Right forelimb (tissue), 1 donor: ENCODE measurements around the gene SH2D1B.

Experiments
- DNase-seq: peaks from one replicate; pipeline ENCODE4 v3.0.0-alpha.2; 2018

The SH2D1B gene

GRCh38 chr1:162381383-162381782 lies 30.6 kb downstream of the SH2D1B start, which contains the start of gene C1orf226:
C1orf226 (plus strand) TSS chr1:162381728; CDS start chr1:162381902, 174 bp downstream.
- DNase-seq: no peak

GRCh38 chr1:162380061-162380846 lies 31.7 kb downstream of the SH2D1B start:
- DNase-seq: no peak

GRCh38 chr1:162376691-162377090 lies 35.2 kb downstream of the SH2D1B start, which contains the start of gene SPATA46:
SPATA46 (minus strand) TSS chr1:162376854; CDS start chr1:162376790, 64 bp downstream.
- DNase-seq: peak; percentile 24

GRCh38 chr1:162375463-162375862 lies 36.5 kb downstream of the SH2D1B start:
- DNase-seq: no peak

DNA sequence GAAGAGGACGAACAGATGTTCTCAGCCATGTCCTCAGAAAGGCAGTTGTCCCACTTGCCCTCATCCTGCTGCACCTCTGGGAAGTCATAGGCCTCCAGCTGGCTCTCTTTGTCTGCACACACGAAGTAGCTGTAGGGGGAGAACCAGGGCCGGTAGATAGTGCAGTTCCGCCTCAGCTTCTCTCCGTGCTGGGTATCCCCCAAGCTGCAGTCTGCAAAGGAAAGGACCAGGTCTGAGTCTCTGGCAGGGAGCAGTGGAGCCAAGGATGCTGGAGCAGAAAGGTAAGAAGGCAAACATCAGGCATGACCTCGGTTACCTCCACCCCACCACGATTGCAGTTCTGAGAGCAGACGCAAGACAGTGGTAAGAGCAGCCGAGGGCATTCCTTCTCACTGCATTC lies 37.5 kb downstream of the SH2D1B start:
- no peak for DNase-seq

GRCh38 chr1:162373541-162374260 lies 38.2 kb downstream of the SH2D1B start:
- peak; percentile 26 for DNase-seq

GRCh38 chr1:162373072-162373427 lies 38.9 kb downstream of the SH2D1B start:
- DNase-seq: no peak

DNA sequence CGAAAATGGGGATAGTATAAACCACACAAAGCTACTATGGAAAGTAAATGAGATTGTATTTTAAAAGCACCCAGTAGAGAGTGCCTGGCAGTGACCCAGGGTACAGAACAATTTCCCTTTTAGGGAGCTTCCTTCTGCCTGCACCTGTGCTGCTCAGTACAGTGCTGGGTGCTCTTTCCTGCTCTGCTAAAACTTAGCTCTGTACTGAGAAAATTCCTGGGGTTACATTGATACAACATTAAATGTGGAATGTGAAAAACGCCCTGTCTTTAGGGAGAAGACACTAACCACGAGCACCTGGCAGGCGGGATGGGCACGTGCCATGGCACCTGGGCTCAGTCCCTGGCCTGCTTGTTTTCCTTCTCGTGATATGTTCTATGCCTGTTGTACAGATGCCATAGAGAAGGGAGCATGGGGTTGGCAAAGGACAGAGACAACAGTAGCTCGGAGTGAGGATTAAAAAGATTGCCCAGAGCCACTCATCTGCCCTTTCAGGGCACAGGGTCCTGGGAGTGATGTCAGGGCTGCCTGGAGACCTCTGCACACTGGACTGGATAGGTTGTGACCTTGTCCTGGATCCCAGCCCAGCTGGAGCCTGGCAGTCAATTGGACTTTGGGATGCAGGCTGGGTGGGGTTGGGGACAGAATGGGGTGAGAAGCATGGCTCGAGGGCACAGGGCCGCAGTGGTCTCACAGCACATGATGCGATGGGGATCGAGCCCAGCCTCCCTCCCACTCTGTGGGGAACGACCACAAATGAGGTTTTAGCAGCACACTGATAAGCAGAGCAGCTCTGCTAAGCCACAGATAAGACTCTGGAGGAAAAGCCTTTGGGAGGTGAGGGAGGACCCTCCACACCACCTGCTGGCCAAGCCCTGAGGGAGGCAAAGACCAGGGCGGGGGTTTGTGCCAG lies 39.5 kb downstream of the SH2D1B start:
- no peak for DNase-seq

GRCh38 chr1:162371611-162372010 lies 40.3 kb downstream of the SH2D1B start:
- DNase-seq: no peak

DNA sequence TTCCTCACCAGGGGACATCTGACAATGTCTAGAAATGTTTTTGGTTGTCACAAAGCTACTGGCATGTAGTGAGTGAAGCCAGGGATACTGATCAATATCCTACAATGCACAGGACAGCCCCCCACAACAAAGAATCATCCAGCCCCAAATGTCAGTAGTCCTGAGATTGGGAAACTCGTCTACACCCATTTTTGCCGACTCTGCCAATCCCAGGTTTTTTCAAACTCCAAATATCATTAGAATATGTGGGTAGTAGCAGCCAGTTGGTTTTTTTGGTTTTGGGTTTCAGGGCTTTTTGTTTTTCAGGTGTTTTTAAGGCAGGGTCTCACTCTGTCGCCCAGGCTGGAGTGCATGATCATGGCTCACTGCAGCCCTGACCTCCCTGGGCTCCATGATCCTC lies 41.2 kb downstream of the SH2D1B start:
- DNase-seq: peak; percentile 15

GRCh38 chr1:162370161-162370560 lies 41.8 kb downstream of the SH2D1B start:
- no peak for DNase-seq

DNA sequence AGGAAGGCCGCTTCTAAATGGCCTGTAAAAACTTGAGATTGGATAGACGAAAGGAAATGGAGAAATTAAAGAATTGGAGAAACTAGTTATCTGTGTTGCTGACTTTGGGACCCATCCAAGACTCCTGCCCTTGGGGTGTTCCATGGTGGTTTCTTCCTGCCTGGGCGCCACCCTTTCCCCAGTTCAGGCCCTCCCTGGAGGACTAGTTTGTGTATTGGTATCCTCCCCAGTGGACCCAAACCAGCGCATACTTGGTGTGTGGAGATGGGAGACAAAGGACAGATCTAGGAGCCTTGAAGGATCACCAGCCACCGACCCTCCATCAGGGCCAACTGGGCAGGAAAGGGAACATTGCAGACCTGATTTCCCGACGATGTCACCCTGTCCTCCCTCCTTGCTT lies 42.4 kb downstream of the SH2D1B start:
- DNase-seq: peak; percentile 13

- no peak for DNase-seq
Measured at GRCh38 chr1:162368451-162368850, 43.5 kb downstream of the SH2D1B start.

DNA sequence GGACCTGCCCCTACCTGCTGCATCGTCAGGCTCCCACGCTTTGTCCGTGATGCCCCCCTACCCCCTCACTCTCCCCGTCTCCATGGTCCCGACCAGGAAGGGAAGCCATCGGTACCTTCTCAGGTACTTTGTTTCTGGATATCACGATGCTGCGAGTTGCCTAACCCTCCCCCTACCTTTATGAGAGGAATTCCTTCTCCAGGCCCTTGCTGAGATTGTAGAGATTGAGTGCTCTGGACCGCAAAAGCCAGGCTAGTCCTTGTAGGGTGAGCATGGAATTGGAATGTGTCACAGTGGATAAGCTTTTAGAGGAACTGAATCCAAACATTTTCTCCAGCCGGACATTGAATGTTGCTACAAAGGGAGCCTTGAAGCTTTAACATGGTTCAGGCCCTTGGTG lies 44.2 kb downstream of the SH2D1B start:
- peak; percentile 6 for DNase-seq

DNA sequence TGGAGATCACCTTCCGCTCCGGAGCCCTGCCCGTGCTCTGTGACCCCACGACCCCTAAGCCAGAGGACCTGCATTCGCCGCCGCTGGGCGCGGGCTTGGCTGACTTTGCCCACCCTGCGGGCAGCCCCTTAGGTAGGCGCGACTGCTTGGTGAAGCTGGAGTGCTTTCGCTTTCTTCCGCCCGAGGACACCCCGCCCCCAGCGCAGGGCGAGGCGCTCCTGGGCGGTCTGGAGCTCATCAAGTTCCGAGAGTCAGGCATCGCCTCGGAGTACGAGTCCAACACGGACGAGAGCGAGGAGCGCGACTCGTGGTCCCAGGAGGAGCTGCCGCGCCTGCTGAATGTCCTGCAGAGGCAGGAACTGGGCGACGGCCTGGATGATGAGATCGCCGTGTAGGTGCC lies 44.9 kb downstream of the SH2D1B start:
- DNase-seq: no peak

DNA sequence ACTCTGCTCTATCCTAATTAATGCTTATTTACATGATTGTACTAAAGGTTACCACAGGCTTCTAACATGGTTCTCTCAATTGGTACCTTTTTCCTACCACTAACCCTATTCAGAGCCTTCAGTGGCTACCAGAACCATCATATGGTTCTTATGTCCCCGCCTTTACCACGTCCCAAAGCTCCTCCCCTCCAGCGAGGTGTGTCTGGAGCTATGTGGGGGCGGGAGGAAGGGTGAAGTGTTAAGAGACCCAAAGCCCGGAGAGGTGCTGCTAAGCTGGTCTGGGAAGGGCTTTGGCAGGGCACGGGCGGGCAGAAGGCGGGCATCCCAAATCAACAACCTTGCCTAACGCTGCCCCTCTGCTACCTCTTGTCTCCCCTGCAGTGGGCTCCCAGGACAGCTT lies 45.3 kb downstream of the SH2D1B start:
- no peak for DNase-seq

GRCh38 chr1:162366149-162366548 lies 45.8 kb downstream of the SH2D1B start:
- DNase-seq: no peak

- no peak for DNase-seq
Measured at GRCh38 chr1:162365284-162366020, 46.5 kb downstream of the SH2D1B start.

GRCh38 chr1:162364498-162364897 lies 47.4 kb downstream of the SH2D1B start:
- DNase-seq: no peak

- no peak for DNase-seq
Measured at GRCh38 chr1:162363823-162364222, 48.1 kb downstream of the SH2D1B start.

GRCh38 chr1:162361349-162361748 lies 50.6 kb downstream of the SH2D1B start:
- DNase-seq: no peak

GRCh38 chr1:162360874-162361260 lies 51.1 kb downstream of the SH2D1B start:
- no peak for DNase-seq
